MCF 10A (cell line): ENCODE data around the gene JADE1. TPM values are rescaled to one million over a fixed set of nuclear protein-coding genes. Genes with fewer than 3 reads are reported as not detected.
A peak's percentile ranks its signal among the peaks of the same experiment; 100 is the strongest.

Experiments used
- BruUV-seq: library from RNA; stranded (reverse); fragments of 400-500 nt; replicated peaks from 2 replicates; lab custom pipeline; 2021; lab: Mats Ljungman, UMichigan
- CTCF ChIA-PET: fragments of 300-600 bp; sonication (Branson Sonifier 250); formaldehyde crosslinking; extraction: SDS; loops from one replicate; lab custom pipeline; 2021; ENCODE audit warnings: antibody characterized with exemption, inconsistent platforms; lab: Yijun Ruan, JAX
- POLR2A ChIA-PET: fragments of 300-600, 350-650 bp; sonication (Branson Sonifier 250); formaldehyde crosslinking; extraction: SDS; loops from one replicate; lab custom pipeline; 2020; ENCODE audit warnings: antibody characterized with exemption, inconsistent platforms; lab: Yijun Ruan, JAX
- DNase-seq: peaks from one replicate; pipeline ENCODE4 v3.0.0-alpha.2; 2018; ENCODE audit not compliant: unreplicated experiment
- H3K27ac Mint-ChIP-seq: one replicate; pipeline ENCODE4 v1.8.0; 2022; ENCODE audit warnings: mild to moderate bottlenecking, low read depth, mixed read lengths; ENCODE audit not compliant: unreplicated experiment
- H3K27me3 Mint-ChIP-seq: one replicate; pipeline ENCODE4 v1.8.0; 2022; ENCODE audit warnings: mixed read lengths; ENCODE audit not compliant: insufficient read depth, unreplicated experiment
- H3K36me3 Mint-ChIP-seq: one replicate; pipeline ENCODE4 v1.8.0; 2022; ENCODE audit warnings: mild to moderate bottlenecking, moderate library complexity, mixed read lengths; ENCODE audit not compliant: insufficient read depth, unreplicated experiment
- H3K4me1 Mint-ChIP-seq: one replicate; pipeline ENCODE4 v1.8.0; 2022; ENCODE audit warnings: mixed read lengths; ENCODE audit not compliant: insufficient read depth, unreplicated experiment
- H3K4me3 Mint-ChIP-seq: one replicate; pipeline ENCODE4 v1.8.0; 2022; ENCODE audit warnings: mild to moderate bottlenecking, moderate library complexity, mixed read lengths; ENCODE audit not compliant: unreplicated experiment
- H3K9me3 Mint-ChIP-seq: one replicate; pipeline ENCODE4 v1.8.0; 2022; ENCODE audit warnings: mixed read lengths; ENCODE audit not compliant: unreplicated experiment
- CTCF ChIP-seq: fragments of 200-600 bp; IDR thresholded peaks from one replicate; pipeline ENCODE4 v1.8.0; 2022; ENCODE audit warnings: antibody characterized with exemption, mild to moderate bottlenecking; ENCODE audit not compliant: unreplicated experiment
- intact Hi-C: fragments of 100-400 bp; cut with micrococcal nuclease; formaldehyde crosslinking; loops from 2 replicates; pipeline ENCODE4 v1.14.1; 2022
- total RNA-seq: library from RNA; stranded (reverse); gene quantifications from 2 replicates; pipeline ENCODE4 v1.2.3, GENCODE V29; 2022

JADE1 gene
- total RNA-seq, 1 experiment from 2014 or later = 25.9 TPM

GRCh38 chr4:128776794-128777216 is 32.7 kb upstream of the JADE1 start:
- H3K4me3 Mint-ChIP-seq = no peak overlapping the region
- H3K27ac Mint-ChIP-seq = no peak overlapping the region
- DNase-seq = peak; percentile 79
- no peaks in the 10 kb centered on the region for H3K27me3 Mint-ChIP-seq
- H3K4me1 Mint-ChIP-seq = peaks cover 7% of the 10 kb centered on the region
- H3K36me3 Mint-ChIP-seq = no peaks in the 10 kb centered on the region
- intact Hi-C loops = no loop called here
- no TSS peak for BruUV-seq
- no peak for TF ChIP-seq CTCF
- ChIA-PET POLR2A (interaction anchor here (0.8 to 1.4 kb wide), 3 partner anchors 11 to 223 kb away, joined by 3 to 7 read pairs (median 6); no protein-coding TSS in a partner anchor), CTCF (interaction anchor here (0.8 to 1.4 kb wide), 5 partner anchors 9 to 323 kb away, joined by 3 to 5 read pairs (median 4); no protein-coding TSS in a partner anchor)
- no peaks in the 10 kb centered on the region for H3K9me3 Mint-ChIP-seq

GRCh38 chr4:128780688-128781087 is 28.8 kb upstream of the JADE1 start:
- DNase-seq = no peak
- TF ChIP-seq CTCF = no peak
- intact Hi-C loops = no loop called here
- Mint-ChIP-seq H3K36me3 (no peaks in the 10 kb centered on the region), H3K27ac (no peak overlapping the region), H3K9me3 (no peaks in the 10 kb centered on the region), H3K4me1 (peaks cover 7% of the 10 kb centered on the region), H3K27me3 (no peaks in the 10 kb centered on the region), H3K4me3 (no peak overlapping the region)
- ChIA-PET CTCF (interaction anchor here (1.1 kb wide), 1 partner anchor 326 kb away, joined by 3 read pairs; no protein-coding TSS in a partner anchor), POLR2A (no interaction called here)
- no TSS peak for BruUV-seq

GRCh38 chr4:128782076-128782715 is 27.3 kb upstream of the JADE1 start:
- H3K27ac Mint-ChIP-seq = no peak overlapping the region
- H3K4me1 Mint-ChIP-seq = peaks cover under 1% of the 10 kb centered on the region
- peak; percentile 42 for DNase-seq
- no peak for TF ChIP-seq CTCF
- no peak overlapping the region for H3K4me3 Mint-ChIP-seq
- no peaks in the 10 kb centered on the region for H3K9me3 Mint-ChIP-seq
- H3K27me3 Mint-ChIP-seq = no peaks in the 10 kb centered on the region
- BruUV-seq = no TSS peak
- intact Hi-C loops = no loop called here
- ChIA-PET CTCF (interaction anchor here (1.0 to 1.7 kb wide), 5 partner anchors 14 to 80 kb away, joined by 3 to 8 read pairs (median 3); partner anchors contain the start of gene JADE1), POLR2A (no interaction called here)
- no peaks in the 10 kb centered on the region for H3K36me3 Mint-ChIP-seq

GRCh38 chr4:128782875-128783614 is 26.5 kb upstream of the JADE1 start:
- TF ChIP-seq CTCF = no peak
- Mint-ChIP-seq H3K4me3 (no peak overlapping the region), H3K36me3 (no peaks in the 10 kb centered on the region), H3K4me1 (no peaks in the 10 kb centered on the region), H3K27me3 (no peaks in the 10 kb centered on the region), H3K27ac (no peak overlapping the region), H3K9me3 (no peaks in the 10 kb centered on the region)
- POLR2A ChIA-PET = interaction anchor here (0.7 to 1.0 kb wide), 2 partner anchors 26 to 316 kb away, joined by 3 read pairs; partner anchors contain the start of gene JADE1
- no TSS peak for BruUV-seq
- CTCF ChIA-PET = interaction anchor here (0.6 to 1.7 kb wide), 9 partner anchors 14 to 219 kb away, joined by 3 to 8 read pairs (median 4); partner anchors contain the start of gene JADE1
- intact Hi-C loops = no loop called here
- peak; percentile 13 for DNase-seq
